SK-N-SH (cell line): ENCODE measurements around the gene DECR2. TPM values are rescaled to one million over a fixed set of nuclear protein-coding genes. Genes with fewer than 3 reads are reported as not detected.

ENCODE experiments used
- CTCF ChIA-PET: fragments of 300-600, 350-600 bp; formaldehyde crosslinking; extraction: SDS; loops from one replicate; lab custom pipeline; 2021; lab: Yijun Ruan, JAX
- POLR2A ChIA-PET: fragments of 350-600 bp; sonication (Branson Sonifier 250); formaldehyde crosslinking; extraction: SDS; loops from one replicate; lab custom pipeline; 2020; ENCODE audit warnings: antibody characterized with exemption, inconsistent platforms; lab: Yijun Ruan, JAX
- DNase-seq: peaks from one replicate; pipeline ENCODE4 v3.0.0; 2012
- H2AFZ ChIP-seq: fragments of 200-600 bp; sonication (generic); 2 replicates; pipeline ENCODE4 v1.8.1; 2016; ENCODE audit warnings: antibody characterized with exemption, mild to moderate bottlenecking, low read depth
- H3F3A ChIP-seq: fragments of 200-600 bp; sonication (generic); replicated peaks from 2 replicates; pipeline ENCODE3; 2016; ENCODE audit warnings: antibody characterized with exemption, mild to moderate bottlenecking; ENCODE audit not compliant: insufficient read depth
- H3K27ac ChIP-seq, 2 experiments: fragments of 200-500 bp in 1 of 2; fragments of 200-600 bp in 1 of 2; sonication (Bioruptor generic) in 1 of 2; sonication (generic), shearing (Covaris generic) in 1 of 2; 2 replicates each; pipeline versions ENCODE4 v1.5.1 to v1.6.1; 2014 to 2016; ENCODE audit warnings: low read depth in 2 of 2, inconsistent platforms in 1 of 2, low read length in 1 of 2, mild to moderate bottlenecking in 1 of 2, mixed read lengths in 1 of 2
- H3K27me3 ChIP-seq: fragments of 200-600 bp; sonication (generic), shearing (Covaris generic); 2 replicates; pipeline ENCODE4 v1.6.1; 2016; ENCODE audit warnings: mixed run types; ENCODE audit not compliant: insufficient read depth
- H3K36me3 ChIP-seq, 2 experiments: fragments of 200-500 bp in 1 of 2; fragments of 200-600 bp in 1 of 2; sonication (Bioruptor generic) in 1 of 2; sonication (generic) in 1 of 2; replicated peaks in 1 of 2; 2 replicates each; pipeline versions ENCODE3 to v1.5.1; 2014 to 2016; ENCODE audit warnings: low read length in 1 of 2, mild to moderate bottlenecking in 1 of 2; ENCODE audit not compliant: insufficient read depth in 2 of 2, control insufficient read depth in 1 of 2
- H3K4me1 ChIP-seq, 2 experiments: fragments of 200-500 bp in 1 of 2; fragments of 200-600 bp in 1 of 2; sonication (Bioruptor generic) in 1 of 2; sonication (generic), shearing (Covaris generic) in 1 of 2; 2 replicates each; pipeline versions ENCODE4 v1.5.1 to v1.6.1; 2014 to 2016; ENCODE audit warnings: low read depth in 1 of 2, low read length in 1 of 2, mixed run types in 1 of 2; ENCODE audit not compliant: insufficient read depth in 2 of 2, control insufficient read depth in 1 of 2
- H3K4me2 ChIP-seq: fragments of 200-600 bp; sonication (generic), shearing (Covaris generic); 2 replicates; pipeline ENCODE4 v1.6.1; 2017; ENCODE audit warnings: mixed run types
- H3K4me3 ChIP-seq, 2 experiments: fragments of 200-500 bp in 1 of 2; fragments of 200-600 bp in 1 of 2; sonication (Bioruptor generic) in 1 of 2; sonication (generic), shearing (Covaris generic) in 1 of 2; 2 replicates each; pipeline versions ENCODE4 v1.5.1 to v1.8.1; 2014 to 2016; ENCODE audit warnings: low read depth in 2 of 2, inconsistent platforms in 1 of 2, low read length in 1 of 2, mild to moderate bottlenecking in 1 of 2, mixed read lengths in 1 of 2, moderate library complexity in 1 of 2
- H3K79me2 ChIP-seq: fragments of 200-600 bp; sonication (generic); 2 replicates; pipeline ENCODE4 v1.8.1; 2017; ENCODE audit warnings: mild to moderate bottlenecking; ENCODE audit not compliant: insufficient read depth
- H3K9ac ChIP-seq: fragments of 200-600 bp; sonication (generic); 2 replicates; pipeline ENCODE4 v1.6.1; 2017; ENCODE audit warnings: mixed run types
- H3K9me2 ChIP-seq: fragments of 200-600 bp; sonication (generic); 2 replicates; pipeline ENCODE4 v1.6.1; 2017; ENCODE audit warnings: mixed run types
- H3K9me3 ChIP-seq: fragments of 200-600 bp; sonication (generic); 2 replicates; pipeline ENCODE4 v1.6.1; 2017; ENCODE audit warnings: mixed run types, mild to moderate bottlenecking, moderate library complexity
- H4K20me1 ChIP-seq: fragments of 200-600 bp; sonication (generic); 2 replicates; pipeline ENCODE4 v1.6.1; 2017; ENCODE audit warnings: mild to moderate bottlenecking, mixed run types; ENCODE audit not compliant: insufficient read depth
- CTCF ChIP-seq: fragments of 200-600 bp; sonication (generic); IDR thresholded peaks from 2 replicates; pipeline ENCODE4 v1.6.1; 2017; ENCODE audit warnings: antibody characterized with exemption, mild to moderate bottlenecking, moderate library complexity
- ELF1 ChIP-seq: IDR thresholded peaks from 2 replicates; pipeline ENCODE4 v1.4.0; 2012
- FOSL2 ChIP-seq: IDR thresholded peaks from 2 replicates; pipeline ENCODE4 v1.4.0; 2012; ENCODE audit warnings: low read depth, mild to moderate bottlenecking, moderate library complexity, borderline replicate concordance
- GABPA ChIP-seq: IDR thresholded peaks from 2 replicates; pipeline ENCODE4 v1.4.0; 2012; ENCODE audit warnings: low read depth, mild to moderate bottlenecking
- GATA2 ChIP-seq: sonication (generic); formaldehyde crosslinking; IDR thresholded peaks from 2 replicates; pipeline ENCODE4 v1.5.0; 2020; ENCODE audit warnings: mild to moderate bottlenecking, missing genetic modification reagents
- MAX ChIP-seq: IDR thresholded peaks from 2 replicates; pipeline ENCODE4 v1.4.0; 2012; ENCODE audit warnings: low read depth
- PBX3 ChIP-seq: IDR thresholded peaks from 2 replicates; pipeline ENCODE4; 2012
- RAD21 ChIP-seq: IDR thresholded peaks from 2 replicates; pipeline ENCODE4 v1.6.1; 2012; ENCODE audit warnings: mild to moderate bottlenecking, low read length
- RCOR1 ChIP-seq: fragments of 150-350 bp; IDR thresholded peaks from 2 replicates; pipeline ENCODE4 v1.6.1; 2017; ENCODE audit warnings: antibody characterized with exemption, low read length
- RFX5 ChIP-seq: IDR thresholded peaks from 2 replicates; pipeline ENCODE4 v1.6.1; 2012; ENCODE audit warnings: mild to moderate bottlenecking, improper control_type of control experiment, low read length
- RXRA ChIP-seq: IDR thresholded peaks from 2 replicates; pipeline ENCODE4 v1.4.0; 2012; ENCODE audit warnings: low read depth, mild to moderate bottlenecking, borderline replicate concordance
- SIN3A ChIP-seq: IDR thresholded peaks from 2 replicates; pipeline ENCODE4 v1.6.1; 2012; ENCODE audit warnings: low read depth, mild to moderate bottlenecking, low read length, moderate library complexity, borderline replicate concordance
- SMC3 ChIP-seq: IDR thresholded peaks from 2 replicates; pipeline ENCODE4 v1.6.1; 2012; ENCODE audit warnings: low read depth, low read length, improper control_type of control experiment
- TAF1 ChIP-seq: IDR thresholded peaks from 2 replicates; pipeline ENCODE4 v1.6.1; 2012; ENCODE audit warnings: low read depth, mild to moderate bottlenecking, low read length, moderate library complexity, borderline replicate concordance
- TCF12 ChIP-seq: IDR thresholded peaks from 2 replicates; pipeline ENCODE4 v1.4.0; 2012
- USF2 ChIP-seq: fragments of 150-350 bp; IDR thresholded peaks from 2 replicates; pipeline ENCODE4 v1.6.1; 2017; ENCODE audit warnings: antibody characterized with exemption, low read length, low read depth, borderline replicate concordance
- WGBS: methylation state at CpG from one replicate; pipeline ENCODE4 v1.1.6; 2017; ENCODE audit warnings: low lambda C conversion rate; 5-methylcytosine and 5-hydroxymethylcytosine counted together
- polyA plus RNA-seq, 3 experiments: library from polyadenylated mRNA; depleted of rRNA; stranded (reverse); fragments of >200 nt; gene quantifications; 2 replicates each; pipeline ENCODE4 v1.2.3, GENCODE V29; 2012

DECR2 gene
- polyA plus RNA-seq, 1 of the 3 experiments (the other 2 are of a cell fraction): 53.0 TPM

- Histone ChIP-seq H3K9me3 (no peaks in the 10 kb centered on the region), H3K4me3 (no peak overlapping the region; a peak in 1 of 4 replicates), H3K9ac (no peak overlapping the region), H3K9me2 (no peaks in the 10 kb centered on the region), H3K79me2 (peaks cover 3% of the 10 kb centered on the region; the same call in 1 of the 2 replicates), H3K36me3 (no peaks in the 10 kb centered on the region), H3K4me2 (no peak overlapping the region), H3K4me1 (peaks cover 0 to 7% of the 10 kb centered on the region in 2 experiments; a peak in 2 of 4 replicates), H3K27ac (no peak overlapping the region), H3K27me3 (no peaks in the 10 kb centered on the region), H3F3A (peaks cover 15% of the 10 kb centered on the region), H2AFZ (no peak overlapping the region), H4K20me1 (no peaks in the 10 kb centered on the region)
- peak; percentile 82 for DNase-seq
- no peak for TF ChIP-seq RXRA
- TF ChIP-seq CTCF: peak; percentile 80
- TF ChIP-seq SMC3: peak; percentile 57
- peak; percentile 30; the same call in 1 of the 2 replicates for TF ChIP-seq RCOR1
- peak; percentile 86 for TF ChIP-seq RAD21
- TF ChIP-seq SIN3A: no peak
- CTCF ChIA-PET: interaction anchor here (0.5 to 2.3 kb wide), 16 partner anchors 9 to 579 kb away, joined by 3 to 15 read pairs (median 4); partner anchors contain the start of genes CAPN15, DECR2, LMF1 and RAB11FIP3
- POLR2A ChIA-PET: no interaction called here
- 74% methylated on average over 4 of the region's 7 CpGs for whole genome bisulfite sequencing
These were observed 9.8 kb upstream of the DECR2 start for GRCh38 chr16:391885-392335.

- WGBS: 96% methylated on average over 7 of the region's 7 CpGs
- Histone ChIP-seq H4K20me1 (no peaks in the 10 kb centered on the region), H3K36me3 (no peaks in the 10 kb centered on the region), H3K9me2 (no peaks in the 10 kb centered on the region), H3K9me3 (no peaks in the 10 kb centered on the region), H3K79me2 (peaks cover 3% of the 10 kb centered on the region; the same call in 1 of the 2 replicates), H3F3A (peaks cover 15% of the 10 kb centered on the region), H3K27me3 (no peaks in the 10 kb centered on the region), H3K27ac (no peak overlapping the region), H2AFZ (no peak overlapping the region), H3K4me1 (peaks cover 0 to 7% of the 10 kb centered on the region in 2 experiments; a peak in 2 of 4 replicates)
- CTCF ChIA-PET: interaction anchor here (0.5 to 2.3 kb wide), 15 partner anchors 9 to 276 kb away, joined by 3 to 15 read pairs (median 4); partner anchors contain the start of genes CAPN15, DECR2, RAB11FIP3 and RHOT2
- POLR2A ChIA-PET: no interaction called here
- DNase-seq: no peak
- TF ChIP-seq USF2 (no peak), PBX3 (no peak), RFX5 (no peak), TAF1 (no peak), ELF1 (no peak), MAX (no peak), GABPA (no peak), FOSL2 (no peak), RXRA (no peak), TCF12 (no peak), GATA2 (CRISPR knock-in tag) (no peak)
- TF ChIP-seq, all 33 proteins: peak for 0
- Histone ChIP-seq H3K4me3 (no peak overlapping the region), H3K9ac (no peak overlapping the region), H3K4me2 (no peak overlapping the region)
These were observed 9.1 kb upstream of the DECR2 start for GRCh38 chr16:392450-393030.
